GM21360 (cell line): ENCODE data around the gene SMPD3.

Source experiments
- ATAC-seq: cut with Tn5 transposase; IDR thresholded peaks from one replicate; pipeline ENCODE4 v1.9.1; 2021; ENCODE audit warnings: mild to moderate bottlenecking, moderate library complexity; ENCODE audit not compliant: unreplicated experiment

The SMPD3 gene

GRCh38 chr16:68385371-68385770, 62.9 kb downstream of the SMPD3 start:
- no peak for ATAC-seq

GRCh38 chr16:68384288-68385161, 63.8 kb downstream of the SMPD3 start:
- ATAC-seq, result no peak

- ATAC-seq, result no peak
These were observed 64.5 kb downstream of the SMPD3 start for GRCh38 chr16:68383858-68384257.

- ATAC-seq, result no peak
These were observed 66.0 kb downstream of the SMPD3 start for GRCh38 chr16:68382296-68382718.

GRCh38 chr16:68381363-68381724, 67.0 kb downstream of the SMPD3 start:
- ATAC-seq, result no peak

- no peak for ATAC-seq
These were observed 67.5 kb downstream of the SMPD3 start for GRCh38 chr16:68380676-68381362.

GRCh38 chr16:68380348-68380670, 68.0 kb downstream of the SMPD3 start:
- no peak for ATAC-seq

GRCh38 chr16:68379472-68380347, 68.6 kb downstream of the SMPD3 start:
- no peak for ATAC-seq

- no peak for ATAC-seq
These were observed 69.6 kb downstream of the SMPD3 start for GRCh38 chr16:68378436-68379415.

- no peak for ATAC-seq
These were observed 70.5 kb downstream of the SMPD3 start for GRCh38 chr16:68377667-68378393.

- no peak for ATAC-seq
These were observed 71.1 kb downstream of the SMPD3 start for GRCh38 chr16:68377221-68377620.

- ATAC-seq, result no peak
These were observed 71.7 kb downstream of the SMPD3 start for GRCh38 chr16:68376590-68376989.

GRCh38 chr16:68375801-68376536, 72.3 kb downstream of the SMPD3 start:
- no peak for ATAC-seq

GRCh38 chr16:68374961-68375660, 73.2 kb downstream of the SMPD3 start:
- no peak for ATAC-seq

- ATAC-seq, result no peak
These were observed 74.0 kb downstream of the SMPD3 start for GRCh38 chr16:68374246-68374805.

GRCh38 chr16:68373528-68374245, 74.6 kb downstream of the SMPD3 start:
- ATAC-seq, result no peak

GRCh38 chr16:68372806-68373205, 75.5 kb downstream of the SMPD3 start:
- ATAC-seq, result no peak
